Left kidney (tissue), 2 donors: ENCODE measurements around the gene IFT27. TPM values are rescaled to one million over a fixed set of nuclear protein-coding genes. Genes with fewer than 3 reads are reported as not detected.
"Not testable (repeated sequence)": the region's sequence is repeated elsewhere in the genome, so short reads cannot be mapped to it uniquely, and the experiment has no call there.

Experiments
- DNase-seq: peaks from one replicate; pipeline ENCODE4 v3.0.0-alpha.2; 2013
- polyA plus RNA-seq: library from polyadenylated mRNA; unstranded; fragments of 120-200 nt; gene quantifications from one replicate; pipeline ENCODE4 v1.2.1, GENCODE V29; 2013; ENCODE audit not compliant: insufficient read length

IFT27 gene
- polyA plus RNA-seq, 1 donor: 61.7 TPM

GRCh38 chr22:36767035-36767775, 8.7 kb downstream of the IFT27 start:
- DNase-seq: no peak

- DNase-seq: no peak
Observed at GRCh38 chr22:36765943-36766450, 9.9 kb downstream of the IFT27 start.

- DNase-seq: no peak
Observed at GRCh38 chr22:36765131-36765942, 10.6 kb downstream of the IFT27 start.

GRCh38 chr22:36764641-36765040, 11.3 kb downstream of the IFT27 start:
- no peak for DNase-seq

- no peak for DNase-seq
Observed at GRCh38 chr22:36764060-36764459, 11.9 kb downstream of the IFT27 start.

- DNase-seq: no peak
Observed at GRCh38 chr22:36763576-36763975, 12.3 kb downstream of the IFT27 start.

- DNase-seq: no peak
Observed at GRCh38 chr22:36762687-36763260, 13.1 kb downstream of the IFT27 start.

GRCh38 chr22:36761553-36762240, 14.2 kb downstream of the IFT27 start:
- no peak for DNase-seq

GRCh38 chr22:36760786-36761185, 15.1 kb downstream of the IFT27 start:
- no peak for DNase-seq

- DNase-seq: no peak
Observed at GRCh38 chr22:36759481-36760159, 16.3 kb downstream of the IFT27 start.

GRCh38 chr22:36758792-36759271, 17.1 kb downstream of the IFT27 start:
- DNase-seq: no peak

GRCh38 chr22:36757668-36758211, 18.2 kb downstream of the IFT27 start:
- no peak for DNase-seq

- no peak for DNase-seq
Observed at GRCh38 chr22:36756746-36757655, 18.9 kb downstream of the IFT27 start.

- DNase-seq: no peak
Observed at GRCh38 chr22:36756031-36756430, 19.9 kb downstream of the IFT27 start.

GRCh38 chr22:36755316-36755715, 20.6 kb downstream of the IFT27 start:
- no peak for DNase-seq

- not testable (repeated sequence) for DNase-seq
Observed at GRCh38 chr22:36754881-36755280, 21.0 kb downstream of the IFT27 start.

GRCh38 chr22:36753916-36754315, 22.0 kb downstream of the IFT27 start:
- DNase-seq: no peak

- DNase-seq: peak; percentile 20
Observed at GRCh38 chr22:36753120-36753802, 22.7 kb downstream of the IFT27 start.

GRCh38 chr22:36746375-36746970, 29.4 kb downstream of the IFT27 start:
- DNase-seq: no peak
